Measurements from ENCODE around the gene SV2B. TPM values are rescaled to one million over a fixed set of nuclear protein-coding genes. Genes with fewer than 3 reads are reported as not detected.

The SV2B gene
- total RNA-seq, 1 experiment from 2014 or later, result 1.4 TPM

DNA sequence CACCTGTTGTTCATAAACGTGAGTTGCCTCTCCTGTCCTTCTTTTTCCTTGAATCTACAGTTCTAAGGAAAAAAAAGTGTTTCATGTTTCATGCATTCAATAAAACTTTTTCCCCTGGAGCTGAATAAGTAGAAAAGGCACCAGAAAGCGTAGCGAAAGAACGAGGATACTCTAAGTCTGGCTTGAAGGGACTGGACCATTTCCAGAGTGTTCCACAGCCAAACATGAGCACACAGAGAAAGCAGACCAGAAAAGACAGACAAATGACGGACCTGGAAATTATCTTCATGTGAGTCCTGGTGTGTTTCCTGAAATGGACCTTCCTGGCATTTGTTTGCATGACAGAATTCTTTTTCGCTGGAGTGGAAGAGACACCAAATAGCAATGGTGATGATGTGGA is 204.7 kb downstream of the SV2B start:
- TF ChIP-seq RELA (CRISPR knock-in tag; IDR thresholded peaks at IDR 0.05; ENCODE audit: borderline replicate concordance), result no peak
- TF ChIP-seq TCF7 (CRISPR knock-in tag; IDR thresholded peaks at IDR 0.05; ENCODE audit: low read depth), result no peak
- TF ChIP-seq TEAD1 (CRISPR knock-in tag; IDR thresholded peaks at IDR 0.05), result no peak
- TF ChIP-seq, protein P1, sequence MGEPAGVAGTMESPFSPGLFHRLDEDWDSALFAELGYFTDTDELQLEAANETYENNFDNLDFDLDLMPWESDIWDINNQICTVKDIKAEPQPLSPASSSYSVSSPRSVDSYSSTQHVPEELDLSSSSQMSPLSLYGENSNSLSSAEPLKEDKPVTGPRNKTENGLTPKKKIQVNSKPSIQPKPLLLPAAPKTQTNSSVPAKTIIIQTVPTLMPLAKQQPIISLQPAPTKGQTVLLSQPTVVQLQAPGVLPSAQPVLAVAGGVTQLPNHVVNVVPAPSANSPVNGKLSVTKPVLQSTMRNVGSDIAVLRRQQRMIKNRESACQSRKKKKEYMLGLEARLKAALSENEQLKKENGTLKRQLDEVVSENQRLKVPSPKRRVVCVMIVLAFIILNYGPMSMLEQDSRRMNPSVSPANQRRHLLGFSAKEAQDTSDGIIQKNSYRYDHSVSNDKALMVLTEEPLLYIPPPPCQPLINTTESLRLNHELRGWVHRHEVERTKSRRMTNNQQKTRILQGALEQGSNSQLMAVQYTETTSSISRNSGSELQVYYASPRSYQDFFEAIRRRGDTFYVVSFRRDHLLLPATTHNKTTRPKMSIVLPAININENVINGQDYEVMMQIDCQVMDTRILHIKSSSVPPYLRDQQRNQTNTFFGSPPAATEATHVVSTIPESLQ (CRISPR knock-in tag; IDR thresholded peaks at IDR 0.05), result no peak
- TF ChIP-seq GABPB1 (CRISPR knock-in tag; IDR thresholded peaks at IDR 0.05), result no peak
- TF ChIP-seq ZNF263 (CRISPR knock-in tag; IDR thresholded peaks at IDR 0.05; ENCODE audit: low read depth), result no peak
- TF ChIP-seq NR2C2 (CRISPR knock-in tag; IDR thresholded peaks at IDR 0.05), result no peak
- TF ChIP-seq, protein P2, sequence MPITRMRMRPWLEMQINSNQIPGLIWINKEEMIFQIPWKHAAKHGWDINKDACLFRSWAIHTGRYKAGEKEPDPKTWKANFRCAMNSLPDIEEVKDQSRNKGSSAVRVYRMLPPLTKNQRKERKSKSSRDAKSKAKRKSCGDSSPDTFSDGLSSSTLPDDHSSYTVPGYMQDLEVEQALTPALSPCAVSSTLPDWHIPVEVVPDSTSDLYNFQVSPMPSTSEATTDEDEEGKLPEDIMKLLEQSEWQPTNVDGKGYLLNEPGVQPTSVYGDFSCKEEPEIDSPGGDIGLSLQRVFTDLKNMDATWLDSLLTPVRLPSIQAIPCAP (CRISPR knock-in tag; IDR thresholded peaks at IDR 0.05), result no peak
- TF ChIP-seq, protein P3, sequence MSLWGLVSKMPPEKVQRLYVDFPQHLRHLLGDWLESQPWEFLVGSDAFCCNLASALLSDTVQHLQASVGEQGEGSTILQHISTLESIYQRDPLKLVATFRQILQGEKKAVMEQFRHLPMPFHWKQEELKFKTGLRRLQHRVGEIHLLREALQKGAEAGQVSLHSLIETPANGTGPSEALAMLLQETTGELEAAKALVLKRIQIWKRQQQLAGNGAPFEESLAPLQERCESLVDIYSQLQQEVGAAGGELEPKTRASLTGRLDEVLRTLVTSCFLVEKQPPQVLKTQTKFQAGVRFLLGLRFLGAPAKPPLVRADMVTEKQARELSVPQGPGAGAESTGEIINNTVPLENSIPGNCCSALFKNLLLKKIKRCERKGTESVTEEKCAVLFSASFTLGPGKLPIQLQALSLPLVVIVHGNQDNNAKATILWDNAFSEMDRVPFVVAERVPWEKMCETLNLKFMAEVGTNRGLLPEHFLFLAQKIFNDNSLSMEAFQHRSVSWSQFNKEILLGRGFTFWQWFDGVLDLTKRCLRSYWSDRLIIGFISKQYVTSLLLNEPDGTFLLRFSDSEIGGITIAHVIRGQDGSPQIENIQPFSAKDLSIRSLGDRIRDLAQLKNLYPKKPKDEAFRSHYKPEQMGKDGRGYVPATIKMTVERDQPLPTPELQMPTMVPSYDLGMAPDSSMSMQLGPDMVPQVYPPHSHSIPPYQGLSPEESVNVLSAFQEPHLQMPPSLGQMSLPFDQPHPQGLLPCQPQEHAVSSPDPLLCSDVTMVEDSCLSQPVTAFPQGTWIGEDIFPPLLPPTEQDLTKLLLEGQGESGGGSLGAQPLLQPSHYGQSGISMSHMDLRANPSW (CRISPR knock-in tag; conservative IDR thresholded peaks at IDR 0.05; ENCODE audit: low read depth), result no peak
- TF ChIP-seq, protein P4, sequence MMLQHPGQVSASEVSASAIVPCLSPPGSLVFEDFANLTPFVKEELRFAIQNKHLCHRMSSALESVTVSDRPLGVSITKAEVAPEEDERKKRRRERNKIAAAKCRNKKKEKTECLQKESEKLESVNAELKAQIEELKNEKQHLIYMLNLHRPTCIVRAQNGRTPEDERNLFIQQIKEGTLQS (CRISPR knock-in tag; conservative IDR thresholded peaks at IDR 0.05), result no peak
- TF ChIP-seq FOXK1 (CRISPR knock-in tag; IDR thresholded peaks at IDR 0.05), result no peak
- TF ChIP-seq RORB (CRISPR knock-in tag; IDR thresholded peaks at IDR 0.05), result no peak
- TF ChIP-seq JAZF1 (CRISPR knock-in tag; IDR thresholded peaks at IDR 0.05), result no peak
- TF ChIP-seq, protein P5, sequence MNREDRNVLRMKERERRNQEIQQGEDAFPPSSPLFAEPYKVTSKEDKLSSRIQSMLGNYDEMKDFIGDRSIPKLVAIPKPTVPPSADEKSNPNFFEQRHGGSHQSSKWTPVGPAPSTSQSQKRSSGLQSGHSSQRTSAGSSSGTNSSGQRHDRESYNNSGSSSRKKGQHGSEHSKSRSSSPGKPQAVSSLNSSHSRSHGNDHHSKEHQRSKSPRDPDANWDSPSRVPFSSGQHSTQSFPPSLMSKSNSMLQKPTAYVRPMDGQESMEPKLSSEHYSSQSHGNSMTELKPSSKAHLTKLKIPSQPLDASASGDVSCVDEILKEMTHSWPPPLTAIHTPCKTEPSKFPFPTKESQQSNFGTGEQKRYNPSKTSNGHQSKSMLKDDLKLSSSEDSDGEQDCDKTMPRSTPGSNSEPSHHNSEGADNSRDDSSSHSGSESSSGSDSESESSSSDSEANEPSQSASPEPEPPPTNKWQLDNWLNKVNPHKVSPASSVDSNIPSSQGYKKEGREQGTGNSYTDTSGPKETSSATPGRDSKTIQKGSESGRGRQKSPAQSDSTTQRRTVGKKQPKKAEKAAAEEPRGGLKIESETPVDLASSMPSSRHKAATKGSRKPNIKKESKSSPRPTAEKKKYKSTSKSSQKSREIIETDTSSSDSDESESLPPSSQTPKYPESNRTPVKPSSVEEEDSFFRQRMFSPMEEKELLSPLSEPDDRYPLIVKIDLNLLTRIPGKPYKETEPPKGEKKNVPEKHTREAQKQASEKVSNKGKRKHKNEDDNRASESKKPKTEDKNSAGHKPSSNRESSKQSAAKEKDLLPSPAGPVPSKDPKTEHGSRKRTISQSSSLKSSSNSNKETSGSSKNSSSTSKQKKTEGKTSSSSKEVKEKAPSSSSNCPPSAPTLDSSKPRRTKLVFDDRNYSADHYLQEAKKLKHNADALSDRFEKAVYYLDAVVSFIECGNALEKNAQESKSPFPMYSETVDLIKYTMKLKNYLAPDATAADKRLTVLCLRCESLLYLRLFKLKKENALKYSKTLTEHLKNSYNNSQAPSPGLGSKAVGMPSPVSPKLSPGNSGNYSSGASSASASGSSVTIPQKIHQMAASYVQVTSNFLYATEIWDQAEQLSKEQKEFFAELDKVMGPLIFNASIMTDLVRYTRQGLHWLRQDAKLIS (CRISPR knock-in tag; IDR thresholded peaks at IDR 0.05; ENCODE audit: borderline replicate concordance), result no peak
- no peak for TF ChIP-seq NR1H2 (CRISPR knock-in tag; IDR thresholded peaks at IDR 0.05)
- TF ChIP-seq ZNF396 (CRISPR knock-in tag; IDR thresholded peaks at IDR 0.05; ENCODE audit: borderline replicate concordance), result no peak
- TF ChIP-seq, protein P6, sequence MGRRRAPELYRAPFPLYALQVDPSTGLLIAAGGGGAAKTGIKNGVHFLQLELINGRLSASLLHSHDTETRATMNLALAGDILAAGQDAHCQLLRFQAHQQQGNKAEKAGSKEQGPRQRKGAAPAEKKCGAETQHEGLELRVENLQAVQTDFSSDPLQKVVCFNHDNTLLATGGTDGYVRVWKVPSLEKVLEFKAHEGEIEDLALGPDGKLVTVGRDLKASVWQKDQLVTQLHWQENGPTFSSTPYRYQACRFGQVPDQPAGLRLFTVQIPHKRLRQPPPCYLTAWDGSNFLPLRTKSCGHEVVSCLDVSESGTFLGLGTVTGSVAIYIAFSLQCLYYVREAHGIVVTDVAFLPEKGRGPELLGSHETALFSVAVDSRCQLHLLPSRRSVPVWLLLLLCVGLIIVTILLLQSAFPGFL (CRISPR knock-in tag; IDR thresholded peaks at IDR 0.05; ENCODE audit: borderline replicate concordance), result no peak
- ATAC-seq, result no peak
- Mint-ChIP-seq H3K4me1 (peaks cover 18% of the 10 kb centered on the region), H3K36me3 (no peaks in the 10 kb centered on the region), H3K9me3 (no peaks in the 10 kb centered on the region), H3K4me3 (no peak overlapping the region), H3K27ac (no peak overlapping the region), H3K27me3 (ENCODE audit: low read depth) (peaks cover 14% of the 10 kb centered on the region)
- no peak for DNase-seq (ENCODE audit: low spot score)
- CTCF ChIA-PET, result no interaction called here
- POLR2A ChIA-PET, result no interaction called here

Measured in WTC11 (cell line).